NT2/D1 (cell line): ENCODE results near the gene DNAJB6.

Experiments
- DNase-seq: peaks from one replicate; pipeline ENCODE4 v3.0.0-alpha.2; 2011; ENCODE audit warnings: low read depth, low spot score
- H3K27me3 ChIP-seq: 2 replicates; pipeline ENCODE4 v1.6.0; 2011; ENCODE audit warnings: mild to moderate bottlenecking; ENCODE audit not compliant: insufficient read length, insufficient read depth
- H3K36me3 ChIP-seq: 2 replicates; pipeline ENCODE4 v1.6.1; 2011; ENCODE audit warnings: mild to moderate bottlenecking, low read length, mixed read lengths; ENCODE audit not compliant: insufficient read depth, insufficient read length
- H3K4me1 ChIP-seq: 2 replicates; pipeline ENCODE4 v1.5.1; 2011; ENCODE audit not compliant: insufficient read depth, insufficient read length
- H3K4me3 ChIP-seq: 2 replicates; pipeline ENCODE4 v1.5.1; 2011; ENCODE audit warnings: low read depth; ENCODE audit not compliant: insufficient read length
- H3K9ac ChIP-seq: 2 replicates; pipeline ENCODE4 v1.6.0; 2011; ENCODE audit warnings: low read depth; ENCODE audit not compliant: insufficient read length
- H3K9me3 ChIP-seq: 2 replicates; pipeline ENCODE4 v1.5.1; 2011; ENCODE audit warnings: mild to moderate bottlenecking, low read length; ENCODE audit not compliant: insufficient read depth
- SUZ12 ChIP-seq: IDR thresholded peaks from 2 replicates; pipeline ENCODE4 v1.6.1; 2011; ENCODE audit not compliant: insufficient read length, insufficient read depth; ENCODE audit errors: extremely low read depth
- YY1 ChIP-seq: IDR thresholded peaks from 2 replicates; pipeline ENCODE4 v1.6.1; 2011; ENCODE audit not compliant: insufficient read length, insufficient read depth
- ZNF274 ChIP-seq: IDR thresholded peaks from 2 replicates; pipeline ENCODE4 v1.6.1; 2011; ENCODE audit warnings: mild to moderate bottlenecking, low read depth, low read length

The DNAJB6 gene

GRCh38 chr7:157375410-157375809 lies 38.6 kb downstream of the DNAJB6 start:
- no peak overlapping the region for H3K9ac ChIP-seq
- no peak overlapping the region for H3K4me3 ChIP-seq
- H3K36me3 ChIP-seq: peaks cover 77% of the 10 kb centered on the region
- H3K27me3 ChIP-seq: no peaks in the 10 kb centered on the region
- no peaks in the 10 kb centered on the region for H3K9me3 ChIP-seq
- no peak for TF ChIP-seq ZNF274
- TF ChIP-seq YY1: no peak
- TF ChIP-seq SUZ12: no peak
- no peak for DNase-seq
- H3K4me1 ChIP-seq: peaks cover 6% of the 10 kb centered on the region

DNA sequence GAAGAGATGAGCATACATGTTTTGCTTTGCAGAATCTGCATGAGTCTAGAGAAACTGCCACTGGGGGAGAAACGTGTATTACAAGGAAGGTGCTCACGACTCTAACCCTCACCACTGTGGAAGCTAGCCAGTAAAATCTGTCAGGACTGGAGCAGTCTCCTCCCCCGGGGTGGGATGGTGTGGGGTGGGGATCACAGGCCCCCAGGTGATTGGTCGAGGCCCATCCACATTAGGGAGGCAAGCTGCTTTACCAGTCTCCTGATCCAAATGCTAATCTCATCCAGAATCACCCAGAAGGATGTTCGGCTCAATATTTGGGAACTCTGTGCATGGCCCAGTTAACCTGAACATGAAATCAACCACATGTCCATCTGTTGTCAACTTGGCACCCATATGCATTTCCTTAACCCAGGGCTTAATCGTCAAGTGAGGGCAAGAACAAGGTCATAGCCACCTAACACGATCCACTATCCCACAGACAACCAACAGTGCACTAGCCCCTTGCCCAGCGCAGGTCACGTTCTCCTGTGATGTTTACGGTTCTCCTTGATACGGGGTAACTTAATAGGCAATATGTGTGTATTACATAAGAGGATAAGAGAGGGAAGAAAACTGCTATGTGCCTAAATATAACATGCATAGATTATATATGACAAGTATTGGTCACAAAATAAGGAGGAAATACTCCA lies 40.8 kb downstream of the DNAJB6 start:
- H3K4me1 ChIP-seq: peaks cover 3% of the 10 kb centered on the region

GRCh38 chr7:157378390-157378789 lies 41.6 kb downstream of the DNAJB6 start:
- Histone ChIP-seq H3K9ac (no peak overlapping the region), H3K27me3 (no peaks in the 10 kb centered on the region), H3K4me3 (no peak overlapping the region), H3K9me3 (no peaks in the 10 kb centered on the region), H3K36me3 (peaks cover 75% of the 10 kb centered on the region), H3K4me1 (peaks cover 3% of the 10 kb centered on the region)
- DNase-seq: no peak
- TF ChIP-seq SUZ12 (no peak), ZNF274 (no peak), YY1 (no peak)

More for the DNA sequence above, 40.8 kb downstream of the DNAJB6 start:
- no peak overlapping the region for H3K9ac ChIP-seq
- H3K4me3 ChIP-seq: no peak overlapping the region
- TF ChIP-seq YY1: no peak
- TF ChIP-seq SUZ12: no peak
- no peak for TF ChIP-seq ZNF274
- H3K27me3 ChIP-seq: no peaks in the 10 kb centered on the region
- no peaks in the 10 kb centered on the region for H3K9me3 ChIP-seq
- no peak for DNase-seq
- H3K36me3 ChIP-seq: peaks cover 75% of the 10 kb centered on the region

- peaks cover 74% of the 10 kb centered on the region for H3K36me3 ChIP-seq
- DNase-seq: no peak
- no peaks in the 10 kb centered on the region for H3K27me3 ChIP-seq
- H3K9ac ChIP-seq: no peak overlapping the region
- no peaks in the 10 kb centered on the region for H3K9me3 ChIP-seq
- H3K4me3 ChIP-seq: no peak overlapping the region
- H3K4me1 ChIP-seq: peaks cover 3% of the 10 kb centered on the region
- TF ChIP-seq ZNF274 (no peak), SUZ12 (no peak), YY1 (no peak)
Measured at GRCh38 chr7:157379493-157379892, 42.7 kb downstream of the DNAJB6 start.

DNA sequence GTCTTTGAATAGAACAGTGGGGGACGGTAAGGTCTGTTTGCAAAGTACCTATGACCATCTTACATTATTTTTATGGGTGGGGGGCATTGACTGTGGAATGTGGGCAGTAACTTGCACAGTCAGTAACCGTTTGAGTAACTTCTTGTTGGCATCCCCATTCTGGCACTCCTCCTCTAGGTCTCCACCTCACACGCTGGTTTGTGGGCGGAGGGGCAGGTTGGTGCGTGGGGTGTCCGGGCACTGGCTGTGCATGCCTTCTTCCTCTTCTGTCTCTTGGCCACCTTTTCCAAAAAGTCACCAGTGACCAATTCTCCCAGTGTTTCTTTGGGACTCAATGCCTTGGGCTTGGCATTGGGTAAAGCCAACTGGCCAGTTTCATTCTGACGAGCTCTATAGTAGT lies 43.6 kb downstream of the DNAJB6 start:
- H3K9me3 ChIP-seq: no peaks in the 10 kb centered on the region
- H3K4me1 ChIP-seq: no peaks in the 10 kb centered on the region
- H3K36me3 ChIP-seq: peaks cover 74% of the 10 kb centered on the region
- H3K9ac ChIP-seq: no peak overlapping the region
- no peaks in the 10 kb centered on the region for H3K27me3 ChIP-seq
- no peak for DNase-seq
- H3K4me3 ChIP-seq: no peak overlapping the region
- TF ChIP-seq ZNF274: no peak
- TF ChIP-seq YY1: no peak
- no peak for TF ChIP-seq SUZ12

DNA sequence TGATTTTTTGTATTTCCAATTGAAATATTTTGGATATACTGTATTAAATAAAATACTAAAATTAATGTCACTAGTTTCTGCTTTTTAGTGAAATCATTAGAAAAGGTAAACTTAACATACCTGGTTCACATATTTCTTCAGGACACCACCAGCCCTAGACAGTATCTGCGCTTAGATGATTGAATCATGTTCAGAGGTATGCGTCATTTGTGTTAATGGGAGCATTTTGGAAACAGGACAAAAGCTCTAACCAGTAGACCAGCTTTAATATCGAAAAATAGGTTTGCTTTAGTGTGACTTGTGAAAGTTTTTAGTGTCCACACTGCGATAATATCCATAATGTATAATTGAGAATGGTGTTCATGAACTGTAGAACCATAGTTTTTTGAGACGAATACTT lies 47.1 kb downstream of the DNAJB6 start:
- Histone ChIP-seq H3K36me3 (peaks cover 58% of the 10 kb centered on the region), H3K9me3 (no peaks in the 10 kb centered on the region), H3K4me3 (no peak overlapping the region), H3K9ac (no peak overlapping the region), H3K4me1 (no peaks in the 10 kb centered on the region), H3K27me3 (no peaks in the 10 kb centered on the region)
- DNase-seq: no peak
- TF ChIP-seq SUZ12: no peak
- no peak for TF ChIP-seq ZNF274
- no peak for TF ChIP-seq YY1

DNA sequence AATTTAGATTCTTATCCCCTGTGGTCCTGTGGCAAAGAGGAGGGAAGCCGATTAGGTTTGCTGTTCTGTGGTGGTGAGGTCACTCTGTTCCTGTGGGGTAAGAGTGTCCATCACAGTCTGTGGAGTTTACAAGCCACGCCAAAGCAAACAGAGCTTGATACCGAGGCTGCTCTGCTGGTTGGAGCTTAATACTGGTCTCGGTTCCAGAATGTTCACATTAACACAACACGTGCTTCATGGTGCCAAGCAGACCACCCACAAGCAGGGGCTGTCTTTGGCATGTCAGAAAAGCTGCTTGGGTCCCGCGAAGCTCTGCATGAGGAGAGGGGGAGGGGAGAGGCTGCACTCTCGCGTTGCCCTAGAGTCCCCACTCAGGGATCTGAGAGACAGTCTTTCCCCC lies 47.5 kb downstream of the DNAJB6 start:
- H3K4me3 ChIP-seq: no peak overlapping the region
- TF ChIP-seq ZNF274 (no peak), SUZ12 (no peak), YY1 (no peak)
- no peak overlapping the region for H3K9ac ChIP-seq
- no peak for DNase-seq
- no peaks in the 10 kb centered on the region for H3K27me3 ChIP-seq
- peaks cover 58% of the 10 kb centered on the region for H3K36me3 ChIP-seq
- no peaks in the 10 kb centered on the region for H3K4me1 ChIP-seq
- no peaks in the 10 kb centered on the region for H3K9me3 ChIP-seq
